ENCODE measurements around the gene DNAJC13. TPM values are rescaled to one million over a fixed set of nuclear protein-coding genes. Genes with fewer than 3 reads are reported as not detected.

Gene DNAJC13
- polyA plus RNA-seq, 4 donors, result 10.1 to 46.6 (median 14.2) TPM

DNA sequence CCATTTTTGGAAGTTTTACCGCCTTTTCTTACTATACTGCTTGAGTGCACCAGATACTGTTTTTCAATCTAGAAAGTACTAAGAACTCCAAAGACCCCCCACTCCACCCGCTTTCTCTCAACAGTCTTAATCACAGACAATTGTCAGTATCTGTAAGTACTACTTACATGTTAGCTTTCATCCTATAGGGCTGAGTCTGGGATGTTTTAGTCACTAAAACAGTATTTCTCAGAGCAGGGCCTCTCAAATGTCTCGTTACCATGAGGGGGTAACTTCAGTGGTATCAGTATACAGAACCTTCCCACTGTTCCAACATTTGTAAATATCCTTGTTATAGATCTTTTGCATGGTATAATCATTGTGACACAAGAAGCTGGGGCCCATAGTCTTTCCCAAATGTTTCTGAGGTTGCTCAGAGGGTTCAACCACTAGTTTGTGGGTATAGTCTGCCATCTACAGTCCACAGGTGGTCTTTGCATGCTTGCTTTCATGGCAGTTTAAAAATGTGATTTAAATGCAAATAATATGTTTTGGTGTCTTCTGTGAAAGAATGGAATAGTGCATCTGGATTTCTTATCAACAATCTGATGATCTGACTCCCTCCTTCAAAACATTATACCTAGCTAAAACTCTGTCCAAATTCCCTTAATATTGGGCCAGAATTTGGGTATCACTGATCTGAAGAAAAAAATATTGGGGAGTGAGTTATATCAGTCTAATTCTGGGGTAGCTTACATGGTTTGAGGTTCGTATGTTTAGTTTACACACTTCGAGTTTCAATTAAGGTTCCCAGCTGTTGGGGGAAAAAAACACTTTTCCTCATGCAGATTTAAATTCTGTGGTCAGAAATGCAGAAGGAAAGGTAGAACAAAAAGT lies 18.0 kb upstream of the DNAJC13 start:
- FAIRE-seq (no peak), DNase-seq (peak; percentile 19 to 45)
- Histone ChIP-seq H3K27ac (ENCODE audit: low read depth in 1 of 3, low read length in 2 of 3) (no peak overlapping the region), H3K9me3 (ENCODE audit: control insufficient read depth in 2 of 2, insufficient read depth in 1 of 2, low read depth in 1 of 2, low read length in 1 of 2) (no peaks in the 10 kb centered on the region), H3K4me1 (ENCODE audit: control insufficient read depth in 3 of 3, insufficient read depth in 2 of 3, low read depth in 1 of 3, low read length in 2 of 3) (no peaks in the 10 kb centered on the region), H3K4me3 (ENCODE audit: low read depth in 1 of 3, low read length in 3 of 3) (no peak overlapping the region), H3K36me3 (ENCODE audit: control insufficient read depth in 3 of 3, insufficient read depth in 2 of 3, low read depth in 1 of 3, low read length in 3 of 3) (no peaks in the 10 kb centered on the region), H3K27me3 (ENCODE audit: control insufficient read depth in 3 of 3, insufficient read depth in 3 of 3, low read length in 3 of 3) (peaks cover 0 to 2% (median 0%) of the 10 kb centered on the region in 3 donors)
- WGBS, 3 donors, result 65 to 73% (median 70%) methylated on average over 5 of the region's 5 CpGs

GRCh38 chr3:132401255-132401654 lies 16.0 kb upstream of the DNAJC13 start:
- FAIRE-seq, result no peak
- Histone ChIP-seq H3K4me1 (ENCODE audit: control insufficient read depth in 3 of 3, insufficient read depth in 2 of 3, low read depth in 1 of 3, low read length in 2 of 3) (no peaks in the 10 kb centered on the region), H3K4me3 (ENCODE audit: low read depth in 1 of 3, low read length in 3 of 3) (no peak overlapping the region), H3K27ac (ENCODE audit: low read depth in 1 of 3, low read length in 2 of 3) (no peak overlapping the region), H3K36me3 (ENCODE audit: control insufficient read depth in 3 of 3, insufficient read depth in 2 of 3, low read depth in 1 of 3, low read length in 3 of 3) (no peaks in the 10 kb centered on the region), H3K27me3 (ENCODE audit: control insufficient read depth in 3 of 3, insufficient read depth in 3 of 3, low read length in 3 of 3) (no peaks in the 10 kb centered on the region), H3K9me3 (ENCODE audit: control insufficient read depth in 2 of 2, insufficient read depth in 1 of 2, low read depth in 1 of 2, low read length in 1 of 2) (no peaks in the 10 kb centered on the region)
- WGBS, 3 donors, result 84 to 89% (median 86%) methylated on average over 13 of the region's 13 CpGs
- no peak for DNase-seq

GRCh38 chr3:132404276-132404675 lies 13.0 kb upstream of the DNAJC13 start:
- H3K9me3 ChIP-seq (ENCODE audit: control insufficient read depth in 2 of 2, insufficient read depth in 1 of 2, low read depth in 1 of 2, low read length in 1 of 2), result no peaks in the 10 kb centered on the region
- no peaks in the 10 kb centered on the region for H3K36me3 ChIP-seq (ENCODE audit: control insufficient read depth in 3 of 3, insufficient read depth in 2 of 3, low read depth in 1 of 3, low read length in 3 of 3)
- no peak for DNase-seq
- FAIRE-seq, result no peak
- H3K27me3 ChIP-seq (ENCODE audit: control insufficient read depth in 3 of 3, insufficient read depth in 3 of 3, low read length in 3 of 3), result no peaks in the 10 kb centered on the region
- no peaks in the 10 kb centered on the region for H3K4me1 ChIP-seq (ENCODE audit: control insufficient read depth in 3 of 3, insufficient read depth in 2 of 3, low read depth in 1 of 3, low read length in 2 of 3)
- H3K27ac ChIP-seq (ENCODE audit: low read depth in 1 of 3, low read length in 2 of 3), result no peak overlapping the region
- WGBS, 3 donors, result 83 to 92% (median 90%) methylated on average over 3 of the region's 3 CpGs
- no peak overlapping the region for H3K4me3 ChIP-seq (ENCODE audit: low read depth in 1 of 3, low read length in 3 of 3)

DNA sequence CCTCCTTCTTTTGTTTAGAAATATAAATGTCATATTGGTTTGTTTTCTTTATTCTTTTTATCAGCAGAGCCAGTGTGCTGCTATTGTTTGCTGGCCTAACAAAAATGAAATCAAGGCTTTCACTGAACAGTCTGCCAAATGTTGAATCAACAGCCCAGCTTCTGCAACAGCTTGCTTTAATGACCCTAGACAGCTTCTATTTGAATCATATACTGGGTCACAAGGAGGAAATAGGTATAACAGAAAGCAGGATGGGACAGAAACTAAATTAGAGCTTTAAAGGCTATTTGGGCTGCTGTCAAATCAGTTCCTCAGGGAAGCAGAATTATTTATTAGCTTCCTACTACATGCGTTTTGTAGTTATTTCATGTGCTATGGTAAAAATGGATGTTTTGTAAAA lies 12.1 kb upstream of the DNAJC13 start:
- no peak for FAIRE-seq
- no peaks in the 10 kb centered on the region for H3K4me1 ChIP-seq (ENCODE audit: control insufficient read depth in 3 of 3, insufficient read depth in 2 of 3, low read depth in 1 of 3, low read length in 2 of 3)
- no peaks in the 10 kb centered on the region for H3K9me3 ChIP-seq (ENCODE audit: control insufficient read depth in 2 of 2, insufficient read depth in 1 of 2, low read depth in 1 of 2, low read length in 1 of 2)
- peak overlapping the region in 1 of 3 donors; percentile 2 for H3K27ac ChIP-seq (ENCODE audit: low read depth in 1 of 3, low read length in 2 of 3)
- H3K36me3 ChIP-seq (ENCODE audit: control insufficient read depth in 3 of 3, insufficient read depth in 2 of 3, low read depth in 1 of 3, low read length in 3 of 3), result no peaks in the 10 kb centered on the region
- WGBS, 3 donors, result 63 to 81% (median 70%) methylated on average over 1 of the region's 1 CpG
- DNase-seq, result no peak
- no peaks in the 10 kb centered on the region for H3K27me3 ChIP-seq (ENCODE audit: control insufficient read depth in 3 of 3, insufficient read depth in 3 of 3, low read length in 3 of 3)
- no peak overlapping the region for H3K4me3 ChIP-seq (ENCODE audit: low read depth in 1 of 3, low read length in 3 of 3)

GRCh38 chr3:132405609-132406299 lies 11.5 kb upstream of the DNAJC13 start:
- Histone ChIP-seq H3K36me3 (ENCODE audit: control insufficient read depth in 3 of 3, insufficient read depth in 2 of 3, low read depth in 1 of 3, low read length in 3 of 3) (no peaks in the 10 kb centered on the region), H3K27ac (ENCODE audit: low read depth in 1 of 3, low read length in 2 of 3) (no peak overlapping the region), H3K27me3 (ENCODE audit: control insufficient read depth in 3 of 3, insufficient read depth in 3 of 3, low read length in 3 of 3) (no peaks in the 10 kb centered on the region), H3K9me3 (ENCODE audit: control insufficient read depth in 2 of 2, insufficient read depth in 1 of 2, low read depth in 1 of 2, low read length in 1 of 2) (no peaks in the 10 kb centered on the region), H3K4me3 (ENCODE audit: low read depth in 1 of 3, low read length in 3 of 3) (no peak overlapping the region), H3K4me1 (ENCODE audit: control insufficient read depth in 3 of 3, insufficient read depth in 2 of 3, low read depth in 1 of 3, low read length in 2 of 3) (no peaks in the 10 kb centered on the region)
- 88 to 90% (median 88%) methylated on average over 4 of the region's 4 CpGs for WGBS, 3 donors
- DNase-seq, result no peak
- no peak for FAIRE-seq

DNA sequence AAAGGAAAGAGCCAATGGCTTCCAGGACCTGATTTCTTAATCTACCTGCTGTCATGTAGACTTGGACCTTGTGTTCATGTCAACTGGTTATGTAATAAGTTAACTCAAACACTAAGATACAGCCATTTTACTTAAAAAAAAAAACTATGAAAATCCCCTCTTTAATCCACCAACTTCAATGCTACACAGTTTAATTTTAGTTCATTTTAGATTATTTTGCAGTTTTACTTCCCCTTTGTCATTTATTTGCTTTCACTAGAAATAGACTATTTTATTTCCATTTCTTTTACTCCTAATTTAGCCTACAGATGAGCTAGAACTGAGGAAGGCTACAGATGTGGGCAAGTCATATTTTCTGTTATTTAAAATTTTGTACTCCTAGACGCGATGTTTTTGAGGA lies 10.7 kb upstream of the DNAJC13 start:
- FAIRE-seq (no peak), DNase-seq (no peak)
- H3K4me3 ChIP-seq (ENCODE audit: low read depth in 1 of 3, low read length in 3 of 3), result no peak overlapping the region
- 92 to 98% (median 95%) methylated on average over 2 of the region's 2 CpGs for WGBS, 3 donors
- no peak overlapping the region for H3K27ac ChIP-seq (ENCODE audit: low read depth in 1 of 3, low read length in 2 of 3)
- no peaks in the 10 kb centered on the region for H3K36me3 ChIP-seq (ENCODE audit: control insufficient read depth in 3 of 3, insufficient read depth in 2 of 3, low read depth in 1 of 3, low read length in 3 of 3)
- H3K27me3 ChIP-seq (ENCODE audit: control insufficient read depth in 3 of 3, insufficient read depth in 3 of 3, low read length in 3 of 3), result no peaks in the 10 kb centered on the region
- H3K9me3 ChIP-seq (ENCODE audit: control insufficient read depth in 2 of 2, insufficient read depth in 1 of 2, low read depth in 1 of 2, low read length in 1 of 2), result no peaks in the 10 kb centered on the region
- no peaks in the 10 kb centered on the region for H3K4me1 ChIP-seq (ENCODE audit: control insufficient read depth in 3 of 3, insufficient read depth in 2 of 3, low read depth in 1 of 3, low read length in 2 of 3)

DNA sequence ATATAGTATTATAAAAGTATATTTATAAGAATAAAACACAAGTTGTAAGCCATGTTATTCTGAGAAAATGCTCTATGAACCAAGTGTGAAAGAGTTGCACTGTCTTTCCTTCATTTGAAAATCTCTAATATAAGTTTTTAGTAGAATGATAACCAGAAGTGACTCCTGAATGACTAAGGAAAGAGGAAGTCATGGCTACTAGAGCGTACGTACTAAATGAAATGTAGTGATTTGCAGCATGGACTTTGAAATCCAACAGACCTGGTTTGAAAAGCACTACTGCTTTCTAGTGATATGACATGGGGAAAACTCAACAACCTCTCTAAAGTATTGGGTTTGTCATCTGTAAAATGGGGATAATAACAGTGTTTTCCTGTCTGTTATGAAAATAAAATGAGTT lies 10.3 kb upstream of the DNAJC13 start:
- Histone ChIP-seq H3K27me3 (ENCODE audit: control insufficient read depth in 3 of 3, insufficient read depth in 3 of 3, low read length in 3 of 3) (no peaks in the 10 kb centered on the region), H3K4me1 (ENCODE audit: control insufficient read depth in 3 of 3, insufficient read depth in 2 of 3, low read depth in 1 of 3, low read length in 2 of 3) (no peaks in the 10 kb centered on the region), H3K27ac (ENCODE audit: low read depth in 1 of 3, low read length in 2 of 3) (no peak overlapping the region), H3K4me3 (ENCODE audit: low read depth in 1 of 3, low read length in 3 of 3) (no peak overlapping the region), H3K9me3 (ENCODE audit: control insufficient read depth in 2 of 2, insufficient read depth in 1 of 2, low read depth in 1 of 2, low read length in 1 of 2) (no peaks in the 10 kb centered on the region), H3K36me3 (ENCODE audit: control insufficient read depth in 3 of 3, insufficient read depth in 2 of 3, low read depth in 1 of 3, low read length in 3 of 3) (no peaks in the 10 kb centered on the region)
- FAIRE-seq, result no peak
- DNase-seq, result no peak
- WGBS, 3 donors, result 71 to 76% (median 73%) methylated on average over 2 of the region's 2 CpGs

DNA sequence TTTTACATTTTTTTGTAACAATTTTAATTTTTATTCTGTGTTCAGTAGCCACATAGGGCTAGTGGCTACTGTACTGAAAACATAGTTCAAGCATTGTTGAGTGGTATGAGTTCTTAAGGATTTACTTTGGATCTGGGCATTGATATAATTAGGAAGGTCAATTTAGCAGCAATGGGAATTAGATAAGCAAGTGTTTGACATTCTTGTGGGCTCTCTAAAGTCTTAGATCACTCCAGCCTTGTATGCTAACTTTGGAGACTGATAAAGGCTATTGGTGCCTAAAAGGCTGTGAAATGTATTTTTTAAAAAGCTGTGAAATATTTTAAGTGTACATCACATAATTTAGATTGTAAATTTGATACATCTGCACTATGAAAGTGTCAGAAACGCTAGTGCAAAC lies 2.5 kb upstream of the DNAJC13 start:
- DNase-seq (no peak), FAIRE-seq (no peak)
- Histone ChIP-seq H3K27me3 (ENCODE audit: control insufficient read depth in 3 of 3, insufficient read depth in 3 of 3, low read length in 3 of 3) (no peaks in the 10 kb centered on the region), H3K4me1 (ENCODE audit: control insufficient read depth in 3 of 3, insufficient read depth in 2 of 3, low read depth in 1 of 3, low read length in 2 of 3) (peaks cover 2 to 11% (median 4%) of the 10 kb centered on the region in 3 donors), H3K9me3 (ENCODE audit: control insufficient read depth in 2 of 2, insufficient read depth in 1 of 2, low read depth in 1 of 2, low read length in 1 of 2) (no peaks in the 10 kb centered on the region), H3K27ac (ENCODE audit: low read depth in 1 of 3, low read length in 2 of 3) (no peak overlapping the region), H3K36me3 (ENCODE audit: control insufficient read depth in 3 of 3, insufficient read depth in 2 of 3, low read depth in 1 of 3, low read length in 3 of 3) (no peaks in the 10 kb centered on the region), H3K4me3 (ENCODE audit: low read depth in 1 of 3, low read length in 3 of 3) (no peak overlapping the region)
- WGBS, 3 donors, result 79 to 87% (median 85%) methylated on average over 1 of the region's 1 CpG
